ENCODE data around the gene PLEKHA7. TPM values are rescaled to one million over a fixed set of nuclear protein-coding genes. Genes with fewer than 3 reads are reported as not detected.

PLEKHA7 gene
- total RNA-seq, 4 donors from 2014 or later = 16.9 to 35.1 (median 24.1) TPM

DNA sequence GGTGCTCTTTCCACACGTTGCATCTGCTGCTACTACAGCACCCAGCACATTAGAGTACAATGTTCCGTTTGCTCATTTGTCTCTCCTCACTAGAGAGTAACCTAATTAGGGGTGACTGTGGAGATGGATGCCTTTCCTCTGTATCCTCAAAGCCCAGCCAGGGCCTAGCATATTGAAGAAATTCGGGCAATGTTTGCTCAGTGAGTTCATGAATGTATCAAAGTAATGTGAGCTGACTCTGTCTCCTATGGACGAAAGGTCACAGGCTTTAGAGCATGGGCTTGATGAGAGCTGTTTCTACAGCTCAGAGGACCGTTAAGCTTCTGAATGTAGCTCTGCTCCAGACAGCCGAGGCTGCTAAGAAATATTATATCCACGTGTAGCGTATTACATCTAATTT, 208.3 kb downstream of the PLEKHA7 start:
- TF ChIP-seq, protein P1, sequence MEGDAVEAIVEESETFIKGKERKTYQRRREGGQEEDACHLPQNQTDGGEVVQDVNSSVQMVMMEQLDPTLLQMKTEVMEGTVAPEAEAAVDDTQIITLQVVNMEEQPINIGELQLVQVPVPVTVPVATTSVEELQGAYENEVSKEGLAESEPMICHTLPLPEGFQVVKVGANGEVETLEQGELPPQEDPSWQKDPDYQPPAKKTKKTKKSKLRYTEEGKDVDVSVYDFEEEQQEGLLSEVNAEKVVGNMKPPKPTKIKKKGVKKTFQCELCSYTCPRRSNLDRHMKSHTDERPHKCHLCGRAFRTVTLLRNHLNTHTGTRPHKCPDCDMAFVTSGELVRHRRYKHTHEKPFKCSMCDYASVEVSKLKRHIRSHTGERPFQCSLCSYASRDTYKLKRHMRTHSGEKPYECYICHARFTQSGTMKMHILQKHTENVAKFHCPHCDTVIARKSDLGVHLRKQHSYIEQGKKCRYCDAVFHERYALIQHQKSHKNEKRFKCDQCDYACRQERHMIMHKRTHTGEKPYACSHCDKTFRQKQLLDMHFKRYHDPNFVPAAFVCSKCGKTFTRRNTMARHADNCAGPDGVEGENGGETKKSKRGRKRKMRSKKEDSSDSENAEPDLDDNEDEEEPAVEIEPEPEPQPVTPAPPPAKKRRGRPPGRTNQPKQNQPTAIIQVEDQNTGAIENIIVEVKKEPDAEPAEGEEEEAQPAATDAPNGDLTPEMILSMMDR (IDR thresholded peaks at IDR 0.05) = no peak
- no peak for TF ChIP-seq POLR2A (IDR thresholded peaks at IDR 0.05)
- DNase-seq (ENCODE audit: low spot score in 2 of 2) = no peak
- no peak overlapping the region for H3K4me3 ChIP-seq (ENCODE audit: low read depth, poor library complexity, severe bottlenecking)
- intact Hi-C loops (cut with DNase I; ENCODE audit: low total_unique reads) = no loop called here
- WGBS, 2 donors = 86 to 89% methylated on average over 8 of the region's 8 CpGs

DNA sequence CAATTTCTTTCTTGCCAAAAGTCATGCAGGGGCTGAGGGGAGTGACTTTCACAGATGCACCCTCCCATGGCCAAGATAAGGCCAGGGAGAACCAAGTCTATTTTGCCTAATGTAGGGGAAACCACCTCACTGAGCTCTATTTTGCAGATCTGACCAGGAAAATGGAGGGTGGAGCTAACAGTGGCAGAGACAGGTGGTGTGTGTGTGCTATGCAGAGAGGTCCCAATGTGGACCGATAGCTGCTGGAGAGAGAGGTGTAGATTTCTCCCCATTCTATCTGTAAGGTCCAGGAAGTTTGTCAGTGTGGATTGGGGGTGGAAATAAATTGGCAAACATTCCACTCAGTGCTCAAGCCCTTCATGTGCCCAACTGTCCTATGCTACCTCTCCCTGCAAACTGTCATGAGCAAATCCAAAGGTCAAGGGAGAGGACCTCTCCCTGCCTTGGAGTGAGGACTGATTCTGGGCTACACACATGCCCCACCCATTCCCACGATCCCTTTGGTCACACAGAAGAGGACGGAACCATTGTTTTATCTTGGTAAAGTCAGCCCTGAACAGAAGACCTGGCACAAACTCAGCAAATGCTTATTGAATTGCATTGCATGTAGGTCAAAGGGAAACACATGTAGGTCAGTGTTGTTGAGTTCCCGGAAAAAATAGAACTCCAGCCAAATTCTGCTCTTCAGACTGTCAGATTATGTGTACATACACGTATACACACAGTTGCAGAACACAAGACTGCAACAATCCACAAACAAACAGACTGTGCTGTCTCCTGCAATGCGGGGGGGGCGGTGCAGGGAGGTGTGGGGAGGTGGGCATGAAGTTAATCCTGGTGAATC, 209.9 kb downstream of the PLEKHA7 start:
- intact Hi-C loops (cut with DNase I; ENCODE audit: low total_unique reads) = no loop called here
- DNase-seq (ENCODE audit: low spot score in 2 of 2) = no peak
- TF ChIP-seq, protein P1 (IDR thresholded peaks at IDR 0.05) = no peak
- TF ChIP-seq POLR2A (IDR thresholded peaks at IDR 0.05) = no peak
- H3K4me3 ChIP-seq (ENCODE audit: low read depth, poor library complexity, severe bottlenecking) = no peak overlapping the region
- WGBS, 2 donors = 34 to 37% methylated on average over 7 of the region's 7 CpGs

DNA sequence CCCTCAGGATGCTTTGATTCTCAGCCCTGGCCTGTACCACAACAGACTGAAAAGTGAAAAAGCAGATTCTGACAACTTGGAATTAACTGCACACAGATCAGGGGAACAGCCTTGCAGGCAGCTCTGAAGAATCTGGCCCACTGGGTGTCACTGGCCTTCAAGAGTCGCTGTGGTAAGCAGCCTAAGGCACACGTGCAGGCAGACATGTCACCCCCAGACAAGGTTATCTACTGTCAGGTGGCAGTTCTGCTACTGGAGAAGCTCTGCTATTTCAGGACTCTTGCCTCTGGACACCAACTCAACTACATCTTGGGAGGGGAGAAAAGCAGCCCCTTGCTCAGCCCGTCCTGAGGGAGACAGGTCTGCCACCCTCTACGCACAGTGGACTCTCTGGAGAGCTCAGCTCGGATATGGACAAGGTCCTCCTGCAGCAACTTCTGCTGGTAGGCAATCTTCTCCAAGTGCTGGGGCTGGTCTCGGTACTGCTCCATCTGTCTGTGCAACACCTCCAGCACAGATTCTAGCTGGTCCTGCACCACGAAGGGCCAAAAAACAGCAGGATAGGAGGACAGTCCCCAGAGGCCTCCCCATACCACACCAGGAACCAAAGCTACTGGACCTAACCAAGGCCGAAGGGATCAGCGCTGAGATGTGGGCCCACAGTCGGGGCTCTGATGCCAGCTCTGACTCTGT, 212.8 kb downstream of the PLEKHA7 start:
- intact Hi-C loops (cut with DNase I; ENCODE audit: low total_unique reads) = no loop called here
- no peak overlapping the region for H3K4me3 ChIP-seq (ENCODE audit: low read depth, poor library complexity, severe bottlenecking)
- no peak for DNase-seq (ENCODE audit: low spot score in 2 of 2)
- no peak for TF ChIP-seq POLR2A (IDR thresholded peaks at IDR 0.05)
- TF ChIP-seq, protein P1 (IDR thresholded peaks at IDR 0.05) = no peak
- 86 to 94% methylated on average over 10 of the region's 10 CpGs for WGBS, 2 donors

DNA sequence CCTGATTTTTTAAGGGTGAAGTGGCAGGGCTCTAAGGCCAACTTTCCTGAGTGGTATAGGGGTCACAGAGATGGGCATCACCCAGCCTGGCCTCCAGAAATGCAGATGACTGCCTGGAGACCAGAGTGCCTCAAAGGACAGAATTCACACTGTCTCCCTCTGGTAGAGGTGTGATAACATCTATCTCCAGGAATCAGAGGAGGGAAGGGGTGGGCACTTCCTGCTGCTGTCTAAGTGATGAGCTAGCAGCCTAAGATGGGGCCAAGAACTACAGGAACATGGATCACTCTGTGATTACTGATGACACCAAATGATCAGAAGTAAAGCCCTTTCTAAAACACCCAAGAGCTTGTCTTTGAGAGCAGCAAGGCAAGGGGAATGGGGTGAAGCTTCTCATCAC, 213.8 kb downstream of the PLEKHA7 start:
- intact Hi-C loops (cut with DNase I; ENCODE audit: low total_unique reads) = no loop called here
- TF ChIP-seq, protein P1 (IDR thresholded peaks at IDR 0.05) = no peak
- no peak for DNase-seq (ENCODE audit: low spot score in 2 of 2)
- no peak overlapping the region for H3K4me3 ChIP-seq (ENCODE audit: low read depth, poor library complexity, severe bottlenecking)

GRCh38 chr11:16799890-16800289, 214.3 kb downstream of the PLEKHA7 start:
- no peak for DNase-seq (ENCODE audit: low spot score in 2 of 2)
- intact Hi-C loops (cut with DNase I; ENCODE audit: low total_unique reads) = no loop called here
- no peak for TF ChIP-seq POLR2A (IDR thresholded peaks at IDR 0.05)
- TF ChIP-seq, protein P1 (IDR thresholded peaks at IDR 0.05) = no peak
- no peak overlapping the region for H3K4me3 ChIP-seq (ENCODE audit: low read depth, poor library complexity, severe bottlenecking)
